Measurements from ENCODE around the gene FLYWCH1. TPM values are rescaled to one million over a fixed set of nuclear protein-coding genes. Genes with fewer than 3 reads are reported as not detected.

FLYWCH1 gene
- total and polyA plus RNA-seq, 10 of the 15 experiments (the other 5 are each of a cell fraction or from before 2014, with no cell fraction given), result 0.47 to 33.8 (median 11.2) TPM

- TF ChIP-seq BCLAF1 (IDR thresholded peaks at IDR 0.05) (no peak), ZNF592 (IDR thresholded peaks at IDR 0.05) (no peak), TCF12 (IDR thresholded peaks at IDR 0.05; ENCODE audit: low read depth, low read length) (no peak), EZH2 (IDR thresholded peaks at IDR 0.05; ENCODE audit: borderline replicate concordance, control insufficient read depth, low read depth, low read length) (no peak), IRF4 (IDR thresholded peaks at IDR 0.05; ENCODE audit: low read depth, low read length) (no peak)
Measured at GRCh38 chr16:2966808-2967191, 55.1 kb downstream of the FLYWCH1 start (continued).
